WERI-Rb-1 (cell line): ENCODE data around the gene ARHGAP24.

Experiments used
- DNase-seq: peaks from one replicate; pipeline ENCODE4 v3.0.0-alpha.2; 2020
- H3K27ac ChIP-seq: fragments of 250-450 bp; sonication (Bioruptor Pico); 2 replicates; pipeline ENCODE4 v1.5.1; 2020; ENCODE audit warnings: mild to moderate bottlenecking, moderate library complexity
- H3K27me3 ChIP-seq: fragments of 250-450 bp; sonication (Bioruptor Pico); 2 replicates; pipeline ENCODE4 v1.5.1; 2021; ENCODE audit warnings: mild to moderate bottlenecking, low read depth, moderate library complexity; ENCODE audit not compliant: insufficient read depth, severe bottlenecking
- H3K36me3 ChIP-seq: fragments of 250-450 bp; sonication (Bioruptor Pico); 2 replicates; pipeline ENCODE4 v1.5.1; 2020; ENCODE audit warnings: mild to moderate bottlenecking, moderate library complexity
- H3K4me3 ChIP-seq: 2 replicates; pipeline ENCODE4 v1.5.1; 2011; ENCODE audit warnings: low read depth, mild to moderate bottlenecking, control low read depth, low read length
- H3K9me3 ChIP-seq: fragments of 250-450 bp; sonication (Bioruptor Pico); 2 replicates; pipeline ENCODE4 v1.5.1; 2021; ENCODE audit warnings: mild to moderate bottlenecking, moderate library complexity; ENCODE audit not compliant: severe bottlenecking
- CTCF ChIP-seq: IDR thresholded peaks from 2 replicates; pipeline ENCODE4 v1.5.1; 2011; ENCODE audit warnings: low read depth, mild to moderate bottlenecking, control low read depth, inconsistent platforms, low read length

The ARHGAP24 gene

GRCh38 chr4:85509882-85510631, 35.1 kb downstream of the ARHGAP24 start:
- no peak overlapping the region for H3K27ac ChIP-seq
- H3K9me3 ChIP-seq, result no peaks in the 10 kb centered on the region
- DNase-seq, result no peak
- no peak for TF ChIP-seq CTCF
- no peaks in the 10 kb centered on the region for H3K27me3 ChIP-seq
- H3K36me3 ChIP-seq, result no peaks in the 10 kb centered on the region
- H3K4me3 ChIP-seq, result no peak overlapping the region

- H3K4me3 ChIP-seq, result no peak overlapping the region
- no peak overlapping the region for H3K27ac ChIP-seq
- TF ChIP-seq CTCF, result no peak
- DNase-seq, result no peak
- no peaks in the 10 kb centered on the region for H3K27me3 ChIP-seq
- no peaks in the 10 kb centered on the region for H3K9me3 ChIP-seq
- no peaks in the 10 kb centered on the region for H3K36me3 ChIP-seq
Observed at GRCh38 chr4:85510632-85510984, 35.7 kb downstream of the ARHGAP24 start.

GRCh38 chr4:85512446-85513205, 37.7 kb downstream of the ARHGAP24 start:
- no peak overlapping the region for H3K4me3 ChIP-seq
- H3K36me3 ChIP-seq, result no peaks in the 10 kb centered on the region
- H3K27ac ChIP-seq, result no peak overlapping the region
- no peak for DNase-seq
- no peaks in the 10 kb centered on the region for H3K9me3 ChIP-seq
- no peak for TF ChIP-seq CTCF
- no peaks in the 10 kb centered on the region for H3K27me3 ChIP-seq

- Histone ChIP-seq H3K4me3 (no peak overlapping the region), H3K9me3 (no peaks in the 10 kb centered on the region), H3K36me3 (no peaks in the 10 kb centered on the region), H3K27ac (no peak overlapping the region), H3K27me3 (no peaks in the 10 kb centered on the region)
- TF ChIP-seq CTCF, result no peak
- no peak for DNase-seq
Observed at GRCh38 chr4:85514117-85514516, 39.2 kb downstream of the ARHGAP24 start.

DNA sequence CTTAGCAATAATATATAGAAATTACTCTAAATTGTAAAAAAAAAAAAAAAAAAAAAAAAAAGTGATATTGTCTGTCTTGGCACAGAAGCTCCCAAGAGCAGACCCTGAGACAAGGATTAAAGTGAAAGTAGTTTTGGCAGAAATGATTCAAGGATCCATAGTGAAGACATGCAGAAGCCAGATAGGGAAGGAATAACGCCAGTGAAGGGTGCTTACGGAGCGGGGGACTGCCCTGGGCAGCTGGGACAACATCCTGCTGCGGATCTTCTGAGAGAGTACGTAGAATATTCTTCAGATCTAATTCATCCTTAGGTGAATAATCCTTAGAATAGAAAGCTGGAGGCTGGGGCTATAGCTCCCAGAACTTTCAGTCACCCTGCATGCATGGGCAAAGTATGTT, 39.8 kb downstream of the ARHGAP24 start:
- Histone ChIP-seq H3K4me3 (no peak overlapping the region), H3K27me3 (no peaks in the 10 kb centered on the region), H3K36me3 (no peaks in the 10 kb centered on the region), H3K9me3 (no peaks in the 10 kb centered on the region), H3K27ac (no peak overlapping the region)
- no peak for TF ChIP-seq CTCF
- DNase-seq, result no peak
